Glutamatergic neuron (in vitro differentiated cells): Measurements from ENCODE around the gene TMEM225B. TPM values are rescaled to one million over a fixed set of nuclear protein-coding genes. Genes with fewer than 3 reads are reported as not detected.
"Not testable (repeated sequence)": the region's sequence is repeated elsewhere in the genome, so short reads cannot be mapped to it uniquely, and the experiment has no call there.

ENCODE experiments used
- DNase-seq: peaks from one replicate; pipeline ENCODE4 v3.0.0; 2022
- H3K27ac Mint-ChIP-seq: one replicate; pipeline ENCODE4 v1.8.0; 2020; ENCODE audit warnings: mild to moderate bottlenecking, mixed read lengths, inconsistent platforms; ENCODE audit not compliant: unreplicated experiment
- H3K27me3 Mint-ChIP-seq: one replicate; pipeline ENCODE4 v1.8.0; 2020; ENCODE audit warnings: mild to moderate bottlenecking, moderate library complexity, mixed read lengths, inconsistent platforms; ENCODE audit not compliant: unreplicated experiment
- H3K36me3 Mint-ChIP-seq: one replicate; pipeline ENCODE4 v1.8.0; 2020; ENCODE audit warnings: mild to moderate bottlenecking, mixed read lengths, inconsistent platforms; ENCODE audit not compliant: unreplicated experiment
- H3K4me1 Mint-ChIP-seq: one replicate; pipeline ENCODE4 v1.8.0; 2020; ENCODE audit warnings: mild to moderate bottlenecking, low read depth, mixed read lengths, inconsistent platforms; ENCODE audit not compliant: unreplicated experiment
- H3K4me3 Mint-ChIP-seq: one replicate; pipeline ENCODE4 v1.8.0; 2020; ENCODE audit warnings: mild to moderate bottlenecking, mixed read lengths, inconsistent platforms; ENCODE audit not compliant: unreplicated experiment
- H3K9me3 Mint-ChIP-seq: one replicate; pipeline ENCODE4 v1.8.0; 2020; ENCODE audit warnings: mild to moderate bottlenecking, moderate library complexity, mixed read lengths, inconsistent platforms; ENCODE audit not compliant: unreplicated experiment
- total RNA-seq: library from RNA; stranded (reverse); fragmentation: NEBNext Ultra II Directional; extraction: Animal tissue kit (Norgen Biotek cat#: 25700); gene quantifications from one replicate; pipeline ENCODE4 v1.2.1, GENCODE V29; 2021; ENCODE audit not compliant: unreplicated experiment
- TF ChIP-seq, protein P1 (sequence below): fragments of 200-600 bp; sonication (generic); IDR thresholded peaks from one replicate; pipeline ENCODE4 v1.5.0; 2021; ENCODE audit not compliant: partially characterized antibody, unreplicated experiment

TMEM225B gene
- total RNA-seq, 1 donor from 2014 or later, result 0.66 TPM

DNA sequence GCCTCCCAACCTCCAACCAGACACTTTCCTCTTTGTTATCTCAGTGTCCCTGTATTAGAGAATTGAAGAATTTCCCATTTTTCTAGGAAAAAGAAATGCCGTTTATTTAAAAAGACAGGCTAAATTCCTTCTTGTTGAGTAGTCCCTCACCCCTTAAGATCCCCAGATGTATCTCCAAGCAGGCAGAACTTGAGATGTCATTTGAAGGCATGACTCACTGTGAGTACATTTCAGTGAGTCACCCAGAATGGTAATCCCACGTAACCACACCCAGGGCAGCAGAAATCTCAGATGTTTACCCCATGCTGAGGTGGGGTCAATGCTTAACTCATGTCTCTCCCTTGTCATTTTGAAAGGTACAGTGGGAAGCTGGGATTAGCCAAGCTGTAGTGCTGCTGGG is 35.2 kb upstream of the TMEM225B start:
- peaks cover 10% of the 10 kb centered on the region for H3K36me3 Mint-ChIP-seq
- DNase-seq, result no peak
- H3K27ac Mint-ChIP-seq, result no peak overlapping the region
- peak overlapping the region; percentile 34 for H3K4me3 Mint-ChIP-seq
- H3K9me3 Mint-ChIP-seq, result peaks cover 7% of the 10 kb centered on the region
- TF ChIP-seq, protein P1, sequence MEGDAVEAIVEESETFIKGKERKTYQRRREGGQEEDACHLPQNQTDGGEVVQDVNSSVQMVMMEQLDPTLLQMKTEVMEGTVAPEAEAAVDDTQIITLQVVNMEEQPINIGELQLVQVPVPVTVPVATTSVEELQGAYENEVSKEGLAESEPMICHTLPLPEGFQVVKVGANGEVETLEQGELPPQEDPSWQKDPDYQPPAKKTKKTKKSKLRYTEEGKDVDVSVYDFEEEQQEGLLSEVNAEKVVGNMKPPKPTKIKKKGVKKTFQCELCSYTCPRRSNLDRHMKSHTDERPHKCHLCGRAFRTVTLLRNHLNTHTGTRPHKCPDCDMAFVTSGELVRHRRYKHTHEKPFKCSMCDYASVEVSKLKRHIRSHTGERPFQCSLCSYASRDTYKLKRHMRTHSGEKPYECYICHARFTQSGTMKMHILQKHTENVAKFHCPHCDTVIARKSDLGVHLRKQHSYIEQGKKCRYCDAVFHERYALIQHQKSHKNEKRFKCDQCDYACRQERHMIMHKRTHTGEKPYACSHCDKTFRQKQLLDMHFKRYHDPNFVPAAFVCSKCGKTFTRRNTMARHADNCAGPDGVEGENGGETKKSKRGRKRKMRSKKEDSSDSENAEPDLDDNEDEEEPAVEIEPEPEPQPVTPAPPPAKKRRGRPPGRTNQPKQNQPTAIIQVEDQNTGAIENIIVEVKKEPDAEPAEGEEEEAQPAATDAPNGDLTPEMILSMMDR, result no peak
- H3K27me3 Mint-ChIP-seq, result peaks cover 14% of the 10 kb centered on the region
- peaks cover 4% of the 10 kb centered on the region for H3K4me1 Mint-ChIP-seq

DNA sequence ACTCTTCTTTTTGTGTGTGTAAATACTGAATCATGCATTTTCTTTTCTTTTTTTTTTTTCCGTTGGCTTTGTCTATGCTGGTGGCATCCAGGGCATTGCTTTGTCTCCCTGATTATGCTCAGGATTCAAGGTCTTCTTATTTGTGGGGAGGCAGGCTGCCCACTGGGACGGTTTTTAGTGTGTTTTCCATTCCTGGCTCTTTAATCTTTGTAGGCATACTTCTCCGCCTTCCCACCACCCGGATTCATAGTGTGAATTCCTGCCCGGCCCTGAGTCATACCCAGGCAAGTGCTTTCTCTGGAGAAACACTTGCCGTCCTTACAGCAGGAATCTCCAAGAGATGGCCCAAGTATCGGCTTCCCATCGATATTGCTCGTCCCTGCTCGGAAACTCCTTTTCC is 34.4 kb upstream of the TMEM225B start:
- H3K9me3 Mint-ChIP-seq, result peaks cover 2% of the 10 kb centered on the region
- no peak overlapping the region for H3K27ac Mint-ChIP-seq
- DNase-seq, result no peak
- no peak overlapping the region for H3K4me3 Mint-ChIP-seq
- H3K27me3 Mint-ChIP-seq, result peaks cover 9% of the 10 kb centered on the region
- H3K4me1 Mint-ChIP-seq, result peaks cover 4% of the 10 kb centered on the region
- H3K36me3 Mint-ChIP-seq, result peaks cover 10% of the 10 kb centered on the region
- TF ChIP-seq, protein P1, result no peak

DNA sequence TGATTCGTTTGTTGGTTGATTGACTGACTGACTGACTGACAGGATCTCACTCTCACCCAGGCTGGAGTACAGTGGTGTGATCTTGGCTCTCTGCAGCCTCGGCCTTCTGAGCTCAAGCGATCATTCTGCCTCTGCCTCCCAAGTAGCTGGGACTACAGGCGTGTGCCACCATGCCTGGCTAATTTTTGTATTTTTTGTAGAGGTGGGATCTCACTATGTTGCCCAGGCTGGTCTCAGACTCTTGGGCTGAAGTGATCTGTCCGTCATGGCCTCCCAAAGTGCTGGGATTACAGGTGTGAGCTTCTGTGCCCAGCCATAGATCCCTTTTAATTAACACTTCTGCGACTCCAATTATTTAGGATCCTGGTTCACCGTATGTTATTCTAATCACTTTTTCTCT is 29.3 kb upstream of the TMEM225B start:
- not testable (repeated sequence) for H3K36me3 Mint-ChIP-seq, DNase-seq, H3K9me3 Mint-ChIP-seq, H3K27me3 Mint-ChIP-seq, H3K4me1 Mint-ChIP-seq, H3K27ac Mint-ChIP-seq, H3K4me3 Mint-ChIP-seq

DNA sequence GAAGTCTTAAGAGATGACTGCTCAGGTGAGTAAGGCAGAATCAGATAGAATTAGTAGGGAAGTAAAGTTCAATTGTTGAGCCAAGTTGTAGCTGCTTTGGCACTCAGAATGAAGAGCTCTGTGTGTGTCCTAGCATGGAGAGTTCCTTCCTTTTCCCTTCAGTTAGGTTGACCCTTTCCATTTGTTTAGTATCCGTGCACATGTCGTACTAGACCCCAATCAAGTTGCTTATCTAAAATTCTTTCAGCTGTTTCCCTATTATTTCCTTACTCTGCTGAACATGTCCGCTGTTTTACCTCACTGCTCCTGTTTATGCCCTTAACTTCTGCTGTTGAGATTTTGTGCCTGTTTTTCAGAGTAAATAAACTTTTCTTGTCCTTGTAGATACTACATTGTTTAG is 26.3 kb upstream of the TMEM225B start:
- no peaks in the 10 kb centered on the region for H3K36me3 Mint-ChIP-seq

DNA sequence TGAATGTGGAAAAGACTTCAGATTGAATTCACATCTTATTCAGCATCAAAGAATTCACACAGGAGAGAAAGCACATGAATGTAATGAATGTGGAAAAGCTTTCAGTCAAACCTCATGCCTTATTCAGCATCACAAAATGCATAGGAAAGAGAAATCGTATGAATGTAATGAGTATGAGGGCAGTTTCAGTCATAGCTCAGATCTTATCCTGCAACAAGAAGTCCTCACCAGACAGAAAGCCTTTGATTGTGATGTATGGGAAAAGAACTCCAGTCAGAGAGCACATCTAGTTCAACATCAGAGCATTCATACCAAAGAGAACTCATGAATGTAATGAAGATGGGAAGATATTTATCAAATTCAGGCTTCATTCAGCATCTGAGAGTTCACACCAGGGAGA is 24.8 kb upstream of the TMEM225B start:
- Mint-ChIP-seq H3K27ac (no peak overlapping the region), H3K9me3 (no peaks in the 10 kb centered on the region), H3K27me3 (no peaks in the 10 kb centered on the region), H3K4me1 (no peaks in the 10 kb centered on the region), H3K36me3 (no peaks in the 10 kb centered on the region), H3K4me3 (no peak overlapping the region)
- no peak for DNase-seq
- TF ChIP-seq, protein P1, result no peak

More for the DNA sequence above, 26.3 kb upstream of the TMEM225B start:
- TF ChIP-seq, protein P1, result no peak
- Mint-ChIP-seq H3K27ac (no peak overlapping the region), H3K4me3 (no peak overlapping the region), H3K27me3 (no peaks in the 10 kb centered on the region), H3K9me3 (no peaks in the 10 kb centered on the region), H3K4me1 (no peaks in the 10 kb centered on the region)
- no peak for DNase-seq

DNA sequence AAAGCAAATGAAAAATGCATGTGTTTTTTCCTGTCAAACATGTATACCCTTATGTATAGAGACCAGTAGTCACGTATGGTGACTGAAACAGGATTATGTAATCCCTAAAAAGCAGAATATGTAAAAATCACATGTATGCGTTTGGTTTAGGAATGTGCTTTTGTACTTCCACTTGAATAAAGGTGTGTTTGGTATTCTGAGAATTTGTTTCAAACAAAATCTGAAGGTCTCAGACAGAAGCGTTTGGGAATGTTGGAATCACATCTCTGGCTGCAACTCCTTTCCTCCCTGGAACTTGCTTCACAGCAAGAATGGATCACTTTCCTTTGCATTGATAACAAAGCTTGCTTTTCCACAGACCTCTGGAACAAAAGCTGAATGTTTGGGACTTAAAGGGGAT is 21.8 kb upstream of the TMEM225B start:
- Mint-ChIP-seq H3K4me3 (no peak overlapping the region), H3K27ac (no peak overlapping the region), H3K27me3 (peaks cover 3% of the 10 kb centered on the region), H3K36me3 (no peaks in the 10 kb centered on the region), H3K4me1 (peaks cover 1% of the 10 kb centered on the region), H3K9me3 (peaks cover 2% of the 10 kb centered on the region)
- DNase-seq, result no peak
- TF ChIP-seq, protein P1, result no peak
